RWPE2 (cell line): ENCODE measurements around the gene TMEM259.

Source experiments
- ATAC-seq: fragments of 200-7000 bp; cut with Tn5 transposase; 3 replicates; pipeline ENCODE4 v1.9.1; 2021; ENCODE audit warnings: low read depth
- DNase-seq: peaks from one replicate; pipeline ENCODE4 v3.0.0-alpha.2; 2020; ENCODE audit warnings: low spot score
- H3K27ac ChIP-seq: fragments of 450-650 bp; 2 replicates; pipeline ENCODE4 v1.5.1; 2017; ENCODE audit warnings: mild to moderate bottlenecking; ENCODE audit not compliant: poor library complexity, severe bottlenecking
- H3K27me3 ChIP-seq: fragments of 250-450 bp; sonication (Bioruptor Pico); 2 replicates; pipeline ENCODE4 v1.5.1; 2021; ENCODE audit warnings: mild to moderate bottlenecking, moderate library complexity; ENCODE audit not compliant: insufficient read depth, poor library complexity, severe bottlenecking
- H3K36me3 ChIP-seq: fragments of 250-450 bp; sonication (Bioruptor Pico); 2 replicates; pipeline ENCODE4 v1.5.1; 2020; ENCODE audit warnings: low read depth, mild to moderate bottlenecking, moderate library complexity
- H3K4me1 ChIP-seq: fragments of 250-450 bp; sonication (Bioruptor Pico); 2 replicates; pipeline ENCODE4 v1.5.1; 2021; ENCODE audit warnings: mild to moderate bottlenecking, moderate library complexity; ENCODE audit not compliant: insufficient read depth, poor library complexity, severe bottlenecking
- H3K4me3 ChIP-seq: fragments of 250-450 bp; sonication (Bioruptor Pico); 2 replicates; pipeline ENCODE4 v1.5.1; 2021; ENCODE audit warnings: mild to moderate bottlenecking, moderate library complexity; ENCODE audit not compliant: severe bottlenecking
- H3K9me3 ChIP-seq: fragments of 250-450 bp; sonication (Bioruptor Pico); 2 replicates; pipeline ENCODE4 v1.5.1; 2021; ENCODE audit warnings: mild to moderate bottlenecking, moderate library complexity; ENCODE audit not compliant: severe bottlenecking
- CTCF ChIP-seq: fragments of 450-650 bp; IDR thresholded peaks from one replicate; pipeline ENCODE4 v1.5.1; 2017; ENCODE audit warnings: mild to moderate bottlenecking, moderate library complexity; ENCODE audit not compliant: poor library complexity, severe bottlenecking

The TMEM259 gene

GRCh38 chr19:1051791-1052190 lies 30.9 kb upstream of the TMEM259 start:
- H3K4me1 ChIP-seq, result no peaks in the 10 kb centered on the region
- no peak overlapping the region for H3K27ac ChIP-seq
- no peaks in the 10 kb centered on the region for H3K36me3 ChIP-seq
- H3K4me3 ChIP-seq, result no peak overlapping the region
- no peak for ATAC-seq
- H3K9me3 ChIP-seq, result no peaks in the 10 kb centered on the region
- DNase-seq, result no peak
- no peaks in the 10 kb centered on the region for H3K27me3 ChIP-seq
- no peak for TF ChIP-seq CTCF

- Histone ChIP-seq H3K27ac (no peak overlapping the region), H3K27me3 (no peaks in the 10 kb centered on the region), H3K9me3 (no peaks in the 10 kb centered on the region), H3K4me3 (no peak overlapping the region), H3K4me1 (no peaks in the 10 kb centered on the region), H3K36me3 (no peaks in the 10 kb centered on the region)
- DNase-seq (no peak), ATAC-seq (no peak)
- TF ChIP-seq CTCF, result no peak
These were observed 30.3 kb upstream of the TMEM259 start for GRCh38 chr19:1050989-1051788.

DNA sequence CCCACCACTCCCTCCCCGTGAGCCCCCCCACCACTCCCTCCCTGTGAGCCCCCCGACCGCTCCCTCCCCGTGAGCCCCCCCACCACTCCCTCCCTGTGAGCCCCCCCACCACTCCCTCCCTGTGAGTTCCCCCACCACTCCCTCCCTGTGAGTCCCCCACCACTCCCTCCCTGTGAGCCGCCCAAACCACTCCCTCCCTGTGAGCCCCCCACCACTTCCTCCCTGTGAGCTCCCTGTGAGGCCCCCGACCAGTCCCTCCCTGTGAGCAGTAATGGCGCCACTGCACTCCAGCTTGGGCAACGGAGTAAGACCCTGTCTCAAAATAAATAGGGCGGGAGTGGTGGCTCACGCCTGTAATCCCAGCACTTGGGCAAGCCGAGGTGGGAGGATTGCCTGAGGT lies 28.9 kb upstream of the TMEM259 start:
- Histone ChIP-seq H3K36me3 (no peaks in the 10 kb centered on the region), H3K9me3 (no peaks in the 10 kb centered on the region), H3K4me1 (no peaks in the 10 kb centered on the region), H3K27me3 (no peaks in the 10 kb centered on the region), H3K27ac (no peak overlapping the region), H3K4me3 (no peak overlapping the region)
- ATAC-seq (no peak), DNase-seq (no peak)
- no peak for TF ChIP-seq CTCF

- ATAC-seq (no peak), DNase-seq (no peak)
- Histone ChIP-seq H3K4me3 (no peak overlapping the region), H3K36me3 (no peaks in the 10 kb centered on the region), H3K27ac (no peak overlapping the region), H3K27me3 (no peaks in the 10 kb centered on the region), H3K9me3 (no peaks in the 10 kb centered on the region), H3K4me1 (no peaks in the 10 kb centered on the region)
- no peak for TF ChIP-seq CTCF
These were observed 28.2 kb upstream of the TMEM259 start for GRCh38 chr19:1049106-1049505.

GRCh38 chr19:1047696-1048147 lies 26.8 kb upstream of the TMEM259 start:
- H3K36me3 ChIP-seq, result no peaks in the 10 kb centered on the region
- ATAC-seq (no peak), DNase-seq (no peak)
- no peaks in the 10 kb centered on the region for H3K4me1 ChIP-seq
- no peak overlapping the region for H3K4me3 ChIP-seq
- no peaks in the 10 kb centered on the region for H3K27me3 ChIP-seq
- H3K27ac ChIP-seq, result no peak overlapping the region
- H3K9me3 ChIP-seq, result no peaks in the 10 kb centered on the region
- no peak for TF ChIP-seq CTCF
